Measurements from ENCODE around the gene C10orf67. TPM values are rescaled to one million over a fixed set of nuclear protein-coding genes. Genes with fewer than 3 reads are reported as not detected.

C10orf67 gene
- total RNA-seq, 1 experiment from 2014 or later, result not detected

GRCh38 chr10:23194471-23194965, 150.1 kb downstream of the C10orf67 start:
- H2AFZ ChIP-seq (ENCODE audit: low read length), result no peak overlapping the region
- H3K23me2 ChIP-seq (ENCODE audit: insufficient read length, low read depth, low read length, poor library complexity, severe bottlenecking), result peaks cover 7% of the 10 kb centered on the region
- no peaks in the 10 kb centered on the region for H3K4me1 ChIP-seq (ENCODE audit: insufficient read depth, low read length)
- Mint-ChIP-seq H3K27me3 (ENCODE audit: low read depth) (peaks cover 97% of the 10 kb centered on the region), H3K4me1 (peaks cover 20 to 46% of the 10 kb centered on the region in 2 experiments), H3K27ac (no peak overlapping the region), H3K4me3 (peak overlapping the region in 1 of 2 experiments; percentile 48; a peak in 1 of 5 replicates), H3K36me3 (ENCODE audit: insufficient read depth in 1 of 3, low read depth in 3 of 3) (peaks cover 0 to 1% (median 0%) of the 10 kb centered on the region in 3 experiments; a peak in 2 of 7 replicates), H3K9me3 (peaks cover 6 to 20% of the 10 kb centered on the region in 2 experiments)
- H3K79me2 ChIP-seq (ENCODE audit: insufficient read depth, low read length), result no peaks in the 10 kb centered on the region
- no peak overlapping the region for H4K5ac ChIP-seq (ENCODE audit: insufficient read length, low read depth, low read length)
- H3K9me3 ChIP-seq (ENCODE audit: control insufficient read depth, low read depth, low read length), result no peaks in the 10 kb centered on the region
- peak overlapping the region; percentile 24 for H3K4me2 ChIP-seq (ENCODE audit: insufficient read depth, insufficient read length, low read length)
- H3T11ph ChIP-seq (ENCODE audit: low read length), result no peak overlapping the region
- no CpG with 5 or more reads among the region's 13 CpGs for WGBS (ENCODE audit: extremely low coverage, insufficient read length, low lambda C conversion rate)
- no peak overlapping the region for H2BK12ac ChIP-seq (ENCODE audit: insufficient read length, low read depth, low read length)
- no peak overlapping the region for H3K27ac ChIP-seq (ENCODE audit: insufficient read length, low read depth, low read length)
- H3K14ac ChIP-seq (ENCODE audit: insufficient read depth, low read length), result no peak overlapping the region; the same call in 1 of the 2 replicates
- TF ChIP-seq, protein P1, sequence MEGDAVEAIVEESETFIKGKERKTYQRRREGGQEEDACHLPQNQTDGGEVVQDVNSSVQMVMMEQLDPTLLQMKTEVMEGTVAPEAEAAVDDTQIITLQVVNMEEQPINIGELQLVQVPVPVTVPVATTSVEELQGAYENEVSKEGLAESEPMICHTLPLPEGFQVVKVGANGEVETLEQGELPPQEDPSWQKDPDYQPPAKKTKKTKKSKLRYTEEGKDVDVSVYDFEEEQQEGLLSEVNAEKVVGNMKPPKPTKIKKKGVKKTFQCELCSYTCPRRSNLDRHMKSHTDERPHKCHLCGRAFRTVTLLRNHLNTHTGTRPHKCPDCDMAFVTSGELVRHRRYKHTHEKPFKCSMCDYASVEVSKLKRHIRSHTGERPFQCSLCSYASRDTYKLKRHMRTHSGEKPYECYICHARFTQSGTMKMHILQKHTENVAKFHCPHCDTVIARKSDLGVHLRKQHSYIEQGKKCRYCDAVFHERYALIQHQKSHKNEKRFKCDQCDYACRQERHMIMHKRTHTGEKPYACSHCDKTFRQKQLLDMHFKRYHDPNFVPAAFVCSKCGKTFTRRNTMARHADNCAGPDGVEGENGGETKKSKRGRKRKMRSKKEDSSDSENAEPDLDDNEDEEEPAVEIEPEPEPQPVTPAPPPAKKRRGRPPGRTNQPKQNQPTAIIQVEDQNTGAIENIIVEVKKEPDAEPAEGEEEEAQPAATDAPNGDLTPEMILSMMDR (conservative IDR thresholded peaks at IDR 0.05), result no peak
- H3K79me1 ChIP-seq (ENCODE audit: insufficient read depth, low read depth, low read length, poor library complexity, severe bottlenecking), result no peaks in the 10 kb centered on the region
- peaks cover 93% of the 10 kb centered on the region for H3K27me3 ChIP-seq (ENCODE audit: insufficient read depth, low read length)
- H3K18ac ChIP-seq (ENCODE audit: insufficient read length, low read depth, low read length), result no peak overlapping the region
- H3K4ac ChIP-seq (ENCODE audit: low read depth, low read length), result no peak overlapping the region
- H4K8ac ChIP-seq (replicated peaks; ENCODE audit: insufficient read length, low read depth, low read length), result no peak overlapping the region
- H2BK15ac ChIP-seq (ENCODE audit: low read depth, low read length), result no peak overlapping the region
- no peak overlapping the region for H4K91ac ChIP-seq (ENCODE audit: insufficient read length, low read depth, low read length)
- no peak overlapping the region for H2AK5ac ChIP-seq (ENCODE audit: insufficient read length, low read length)
- no peak overlapping the region for H3K23ac ChIP-seq (ENCODE audit: insufficient read length, low read depth, low read length)
- H3K9ac ChIP-seq (ENCODE audit: extremely low read depth, insufficient read length, low read length), result no peak overlapping the region
- H2BK5ac ChIP-seq (ENCODE audit: insufficient read length, low read length), result no peak overlapping the region
- H2BK20ac ChIP-seq (ENCODE audit: low read depth, low read length, poor library complexity, severe bottlenecking), result no peak overlapping the region
- no peak overlapping the region for H3K56ac ChIP-seq (ENCODE audit: insufficient read length, low read depth, low read length)
- no peak for DNase-seq
- no peak overlapping the region for H2BK120ac ChIP-seq (ENCODE audit: low read depth, low read length, poor library complexity, severe bottlenecking)
- peaks cover under 1% of the 10 kb centered on the region for H4K20me1 ChIP-seq (ENCODE audit: control insufficient read depth, insufficient read depth, insufficient read length)

Measured in H9 (cell line).